ENCODE data around the gene HRH4.

The HRH4 gene

GRCh38 chr18:24504401-24504800 lies 44.0 kb downstream of the HRH4 start:
- no peak overlapping the region for H3K4me2 ChIP-seq (ENCODE audit: low read length)
- TF ChIP-seq, protein P1, sequence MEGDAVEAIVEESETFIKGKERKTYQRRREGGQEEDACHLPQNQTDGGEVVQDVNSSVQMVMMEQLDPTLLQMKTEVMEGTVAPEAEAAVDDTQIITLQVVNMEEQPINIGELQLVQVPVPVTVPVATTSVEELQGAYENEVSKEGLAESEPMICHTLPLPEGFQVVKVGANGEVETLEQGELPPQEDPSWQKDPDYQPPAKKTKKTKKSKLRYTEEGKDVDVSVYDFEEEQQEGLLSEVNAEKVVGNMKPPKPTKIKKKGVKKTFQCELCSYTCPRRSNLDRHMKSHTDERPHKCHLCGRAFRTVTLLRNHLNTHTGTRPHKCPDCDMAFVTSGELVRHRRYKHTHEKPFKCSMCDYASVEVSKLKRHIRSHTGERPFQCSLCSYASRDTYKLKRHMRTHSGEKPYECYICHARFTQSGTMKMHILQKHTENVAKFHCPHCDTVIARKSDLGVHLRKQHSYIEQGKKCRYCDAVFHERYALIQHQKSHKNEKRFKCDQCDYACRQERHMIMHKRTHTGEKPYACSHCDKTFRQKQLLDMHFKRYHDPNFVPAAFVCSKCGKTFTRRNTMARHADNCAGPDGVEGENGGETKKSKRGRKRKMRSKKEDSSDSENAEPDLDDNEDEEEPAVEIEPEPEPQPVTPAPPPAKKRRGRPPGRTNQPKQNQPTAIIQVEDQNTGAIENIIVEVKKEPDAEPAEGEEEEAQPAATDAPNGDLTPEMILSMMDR (IDR thresholded peaks at IDR 0.05): no peak
- no peaks in the 10 kb centered on the region for H3K79me2 ChIP-seq
- H3K27ac ChIP-seq: no peak overlapping the region
- no peak overlapping the region for H3K4me3 ChIP-seq (ENCODE audit: low read depth, low read length)
- H2AFZ ChIP-seq: no peak overlapping the region
- no peaks in the 10 kb centered on the region for H3K27me3 ChIP-seq (ENCODE audit: control insufficient read depth, insufficient read depth, low read length)
- no peaks in the 10 kb centered on the region for H3K36me3 ChIP-seq (ENCODE audit: control insufficient read depth, insufficient read depth, low read length)
- no peaks in the 10 kb centered on the region for H3K9me3 ChIP-seq (ENCODE audit: control insufficient read depth, low read length)
- H3K4me1 ChIP-seq: no peaks in the 10 kb centered on the region
- no peak overlapping the region for H3K9ac ChIP-seq

GRCh38 chr18:24506175-24506574 lies 45.7 kb downstream of the HRH4 start:
- Histone ChIP-seq H3K4me3 (ENCODE audit: low read depth, low read length) (no peak overlapping the region), H3K36me3 (ENCODE audit: control insufficient read depth, insufficient read depth, low read length) (no peaks in the 10 kb centered on the region), H3K27ac (no peak overlapping the region), H3K4me1 (no peaks in the 10 kb centered on the region), H3K4me2 (ENCODE audit: low read length) (no peak overlapping the region), H3K9ac (no peak overlapping the region), H2AFZ (no peak overlapping the region), H3K79me2 (no peaks in the 10 kb centered on the region), H3K27me3 (ENCODE audit: control insufficient read depth, insufficient read depth, low read length) (no peaks in the 10 kb centered on the region), H3K9me3 (ENCODE audit: control insufficient read depth, low read length) (no peaks in the 10 kb centered on the region)
- TF ChIP-seq, protein P1 (IDR thresholded peaks at IDR 0.05): no peak

- Histone ChIP-seq H3K27ac (no peak overlapping the region), H3K4me2 (ENCODE audit: low read length) (no peak overlapping the region), H3K4me3 (ENCODE audit: low read depth, low read length) (no peak overlapping the region), H3K4me1 (no peaks in the 10 kb centered on the region), H2AFZ (no peak overlapping the region), H3K9ac (no peak overlapping the region), H3K9me3 (ENCODE audit: control insufficient read depth, low read length) (no peaks in the 10 kb centered on the region), H3K27me3 (ENCODE audit: control insufficient read depth, insufficient read depth, low read length) (no peaks in the 10 kb centered on the region), H3K36me3 (ENCODE audit: control insufficient read depth, insufficient read depth, low read length) (no peaks in the 10 kb centered on the region), H3K79me2 (no peaks in the 10 kb centered on the region)
- TF ChIP-seq, protein P1 (IDR thresholded peaks at IDR 0.05): no peak
Measured at GRCh38 chr18:24509435-24509834, 49.0 kb downstream of the HRH4 start.

DNA sequence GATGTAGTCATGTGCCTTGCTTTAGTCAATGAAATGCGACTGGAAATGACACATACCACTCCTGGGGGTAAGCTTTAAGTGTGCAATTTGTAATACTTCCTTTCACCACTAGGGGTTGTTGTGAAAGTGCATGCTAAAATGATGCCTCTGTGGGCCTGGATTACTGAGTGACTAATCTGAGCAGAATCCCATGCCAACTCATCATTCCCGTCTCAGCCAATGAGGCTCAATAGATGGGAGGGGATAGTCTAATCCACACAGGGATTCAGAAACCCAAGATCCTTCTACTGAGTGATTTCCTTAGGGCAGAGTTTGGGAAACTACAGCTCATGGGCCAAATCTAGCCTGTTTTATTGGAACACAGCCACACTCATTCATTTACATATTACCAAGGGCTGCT lies 54.0 kb downstream of the HRH4 start:
- no peaks in the 10 kb centered on the region for H3K9me3 ChIP-seq (ENCODE audit: control insufficient read depth, low read length)
- H3K36me3 ChIP-seq (ENCODE audit: control insufficient read depth, insufficient read depth, low read length): no peaks in the 10 kb centered on the region
- TF ChIP-seq, protein P1 (IDR thresholded peaks at IDR 0.05): peak; percentile 47
- no peak overlapping the region for H3K27ac ChIP-seq
- H2AFZ ChIP-seq: no peak overlapping the region
- no peaks in the 10 kb centered on the region for H3K4me1 ChIP-seq
- H3K27me3 ChIP-seq (ENCODE audit: control insufficient read depth, insufficient read depth, low read length): no peaks in the 10 kb centered on the region
- no peaks in the 10 kb centered on the region for H3K79me2 ChIP-seq
- no peak overlapping the region for H3K4me3 ChIP-seq (ENCODE audit: low read depth, low read length)
- H3K9ac ChIP-seq: no peak overlapping the region
- no peak overlapping the region for H3K4me2 ChIP-seq (ENCODE audit: low read length)

DNA sequence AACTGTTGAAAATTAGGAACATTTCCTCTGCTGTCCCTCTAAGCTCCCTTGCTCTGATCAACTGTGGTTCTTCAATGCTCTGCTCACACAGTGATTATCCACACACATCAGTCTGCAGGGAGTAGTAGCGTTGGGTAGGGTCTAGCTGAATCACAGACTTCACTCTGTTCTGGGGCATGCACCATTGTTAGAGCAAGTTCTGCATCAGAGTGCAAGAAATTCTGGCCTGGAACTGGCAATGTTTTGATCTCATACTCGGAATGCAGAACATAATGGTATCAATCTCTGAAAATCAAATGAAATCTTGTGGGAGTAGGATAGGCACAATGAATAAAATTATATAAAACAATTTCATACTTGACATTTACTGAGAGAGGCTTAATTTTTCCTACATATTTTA lies 55.3 kb downstream of the HRH4 start:
- H3K9me3 ChIP-seq (ENCODE audit: control insufficient read depth, low read length): no peaks in the 10 kb centered on the region
- no peak overlapping the region for H3K4me2 ChIP-seq (ENCODE audit: low read length)
- no peak overlapping the region for H3K4me3 ChIP-seq (ENCODE audit: low read depth, low read length)
- no peaks in the 10 kb centered on the region for H3K4me1 ChIP-seq
- no peaks in the 10 kb centered on the region for H3K79me2 ChIP-seq
- no peaks in the 10 kb centered on the region for H3K27me3 ChIP-seq (ENCODE audit: control insufficient read depth, insufficient read depth, low read length)
- no peak overlapping the region for H3K27ac ChIP-seq
- H2AFZ ChIP-seq: no peak overlapping the region
- no peaks in the 10 kb centered on the region for H3K36me3 ChIP-seq (ENCODE audit: control insufficient read depth, insufficient read depth, low read length)
- TF ChIP-seq, protein P1 (IDR thresholded peaks at IDR 0.05): no peak
- no peak overlapping the region for H3K9ac ChIP-seq
